Measurements from ENCODE around the gene HSPB3. TPM values are rescaled to one million over a fixed set of nuclear protein-coding genes. Genes with fewer than 3 reads are reported as not detected.

HSPB3 gene
- total RNA-seq, 1 donor from 2014 or later, result not detected

Other genes starting within 250 kb of the HSPB3 start
- gene ARL15, start 145.1 kb upstream of the HSPB3 start, total RNA-seq, result 35.3 and 44.6 TPM in 2 replicates
- 9.4 and 11.3 TPM in 2 replicates for gene SNX18, start 62.1 kb downstream of the HSPB3 start, total RNA-seq